Activated naive CD4-positive, alpha-beta T cell treated with anti-CD3 and anti-CD28 coated beads, Interleukin-2, amount 10 ng/mL, durations not matched to agents 7 days and 5 days (primary cell): ENCODE results near the gene N4BP2.
A peak's percentile ranks its signal among the peaks of the same experiment; 100 is the strongest.

Experiments
- CTCF ChIA-PET: fragments of 350-600 bp; sonication (Branson Sonifier 250); formaldehyde crosslinking; loops from one replicate; lab custom pipeline; 2021; ENCODE audit warnings: antibody characterized with exemption; lab: Charles Lee
- DNase-seq: peaks from one replicate; pipeline ENCODE4 v3.0.0-alpha.2; 2020
- H3K27ac Mint-ChIP-seq: one replicate; pipeline ENCODE4 v1.8.0; 2021; ENCODE audit warnings: mild to moderate bottlenecking, moderate library complexity, mixed read lengths
- H3K27me3 Mint-ChIP-seq: one replicate; pipeline ENCODE4 v1.8.0; 2021; ENCODE audit warnings: mild to moderate bottlenecking, mixed read lengths
- H3K36me3 Mint-ChIP-seq: one replicate; pipeline ENCODE4 v1.8.0; 2021; ENCODE audit warnings: mixed read lengths
- H3K4me1 Mint-ChIP-seq: one replicate; pipeline ENCODE4 v1.8.0; 2021; ENCODE audit warnings: mixed read lengths
- H3K4me3 Mint-ChIP-seq: one replicate; pipeline ENCODE4 v1.8.0; 2021; ENCODE audit warnings: mild to moderate bottlenecking, moderate library complexity, mixed read lengths
- H3K9me3 Mint-ChIP-seq: one replicate; pipeline ENCODE4 v1.8.0; 2021; ENCODE audit warnings: mixed read lengths

The N4BP2 gene

DNA sequence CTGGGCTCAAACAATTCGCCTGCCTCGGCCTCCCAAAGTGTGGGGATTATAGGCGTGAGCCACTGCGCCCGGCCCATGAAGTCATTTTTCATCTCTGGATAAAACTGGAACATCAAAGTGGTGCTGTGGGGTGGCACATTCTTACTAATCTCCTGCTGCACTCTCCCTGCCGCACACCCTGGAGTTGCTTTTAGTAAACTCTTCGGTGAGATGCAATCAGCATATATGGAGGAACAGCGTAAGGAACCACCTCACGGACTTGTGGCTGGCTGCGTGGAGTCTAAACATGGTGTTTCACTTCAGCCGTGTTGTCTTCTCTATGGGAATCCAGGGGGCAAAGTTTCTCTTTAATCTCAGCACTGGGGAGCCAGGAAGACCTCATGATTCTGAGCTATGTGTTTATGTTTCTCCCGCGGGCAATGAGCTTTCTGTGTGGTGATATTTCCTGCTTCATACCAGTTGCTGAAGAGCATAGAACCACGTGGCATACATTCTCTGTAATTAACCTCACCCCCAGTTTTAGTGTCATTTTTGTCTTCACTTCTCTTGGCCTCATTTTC lies 138.0 kb downstream of the N4BP2 start:
- peak; percentile 69 for DNase-seq
- Mint-ChIP-seq H3K27ac (peak overlapping the region; percentile 96), H3K4me1 (peaks cover 61% of the 10 kb centered on the region)

DNA sequence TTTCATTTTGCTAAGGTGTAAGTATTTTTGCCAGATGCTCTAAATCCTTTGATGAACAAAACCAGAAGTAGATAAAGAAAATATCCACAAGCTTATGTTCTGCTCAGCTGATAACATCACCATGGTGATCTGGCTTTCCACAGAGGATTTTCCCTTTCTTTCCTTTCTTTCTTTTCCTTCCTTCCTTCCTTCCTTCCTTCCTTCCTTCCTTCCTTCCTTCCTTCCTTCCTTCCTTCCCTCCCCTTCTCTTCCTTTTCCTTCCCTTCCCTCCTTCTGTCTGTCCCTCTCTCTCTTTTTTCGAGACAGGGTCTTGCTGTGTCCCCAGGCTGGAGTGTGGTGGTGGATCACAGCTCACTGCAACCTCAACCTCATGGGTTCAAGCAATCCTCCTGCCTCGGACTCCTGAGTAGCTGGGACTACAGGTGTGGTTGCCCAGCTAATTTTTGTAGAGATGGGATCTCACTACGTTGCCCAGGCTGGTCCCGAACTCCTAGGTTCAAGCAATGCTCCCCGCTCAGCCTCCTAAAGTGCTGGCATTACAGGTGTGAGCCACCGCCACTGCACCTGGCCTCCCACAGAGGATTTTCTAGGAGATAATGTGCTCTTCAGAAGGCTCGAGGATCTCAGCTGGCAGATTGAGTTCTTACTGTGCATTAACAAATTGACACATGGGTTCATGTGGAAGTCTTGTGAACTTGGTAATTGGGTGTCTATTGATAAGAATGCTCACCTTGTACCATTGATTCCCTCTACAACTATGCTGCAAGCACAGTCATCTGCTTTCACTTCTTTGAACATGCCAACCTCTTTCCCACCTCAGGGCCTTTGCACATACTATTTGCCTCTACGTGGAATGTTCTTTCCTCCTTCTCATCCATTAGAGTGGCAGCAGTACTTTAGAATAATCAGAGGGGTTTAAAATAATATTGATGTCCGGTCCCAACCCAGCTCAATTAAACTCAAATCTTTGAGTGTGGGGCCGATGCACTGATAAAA lies 138.8 kb downstream of the N4BP2 start:
- peaks cover 53% of the 10 kb centered on the region for H3K4me1 Mint-ChIP-seq
- H3K9me3 Mint-ChIP-seq, result no peaks in the 10 kb centered on the region
- H3K4me3 Mint-ChIP-seq, result peak overlapping the region; percentile 93
- H3K27me3 Mint-ChIP-seq, result peaks cover 4% of the 10 kb centered on the region
- no peak for DNase-seq
- CTCF ChIA-PET, result interaction anchor here (0.7 to 2.5 kb wide), 6 partner anchors 10 to 116 kb away, joined by 4 to 9 read pairs (median 4); no protein-coding TSS in a partner anchor
- H3K27ac Mint-ChIP-seq, result peak overlapping the region; percentile 96
- peaks cover 50% of the 10 kb centered on the region for H3K36me3 Mint-ChIP-seq

More for the DNA sequence above, 138.0 kb downstream of the N4BP2 start:
- Mint-ChIP-seq H3K27me3 (peaks cover 4% of the 10 kb centered on the region), H3K4me3 (peak overlapping the region; percentile 93), H3K36me3 (peaks cover 42% of the 10 kb centered on the region), H3K9me3 (no peaks in the 10 kb centered on the region)
- CTCF ChIA-PET, result interaction anchor here (0.7 to 2.5 kb wide), 6 partner anchors 10 to 117 kb away, joined by 4 to 9 read pairs (median 4); no protein-coding TSS in a partner anchor

DNA sequence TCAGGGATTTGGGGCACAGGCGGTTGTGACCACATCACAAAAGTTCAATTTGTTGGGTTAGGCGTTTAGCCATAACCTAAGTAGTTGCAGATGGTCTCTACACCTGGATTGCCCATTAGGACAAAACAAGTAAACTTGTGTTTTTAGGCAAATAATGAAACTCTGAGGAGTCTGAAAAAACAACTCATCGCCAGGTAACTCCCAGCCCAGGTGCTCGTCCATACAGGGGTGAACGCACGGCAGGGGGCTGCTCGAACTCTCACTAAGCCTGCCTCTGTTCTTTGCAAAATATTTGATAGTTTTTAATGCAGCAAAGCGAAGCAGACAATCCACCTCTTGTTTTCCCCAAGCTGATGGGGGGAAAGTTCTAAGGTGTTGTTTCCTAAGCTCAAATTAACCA lies 139.6 kb downstream of the N4BP2 start:
- CTCF ChIA-PET, result interaction anchor here (0.9 to 2.5 kb wide), 5 partner anchors 9 to 140 kb away, joined by 3 to 8 read pairs (median 4); partner anchors contain the start of gene N4BP2
- peak; percentile 47 for DNase-seq
- H3K4me3 Mint-ChIP-seq, result peak overlapping the region; percentile 93
- H3K36me3 Mint-ChIP-seq, result peaks cover 58% of the 10 kb centered on the region
- H3K27ac Mint-ChIP-seq, result peak overlapping the region; percentile 96
- H3K27me3 Mint-ChIP-seq, result peaks cover 4% of the 10 kb centered on the region
- peaks cover 50% of the 10 kb centered on the region for H3K4me1 Mint-ChIP-seq
- no peaks in the 10 kb centered on the region for H3K9me3 Mint-ChIP-seq

DNA sequence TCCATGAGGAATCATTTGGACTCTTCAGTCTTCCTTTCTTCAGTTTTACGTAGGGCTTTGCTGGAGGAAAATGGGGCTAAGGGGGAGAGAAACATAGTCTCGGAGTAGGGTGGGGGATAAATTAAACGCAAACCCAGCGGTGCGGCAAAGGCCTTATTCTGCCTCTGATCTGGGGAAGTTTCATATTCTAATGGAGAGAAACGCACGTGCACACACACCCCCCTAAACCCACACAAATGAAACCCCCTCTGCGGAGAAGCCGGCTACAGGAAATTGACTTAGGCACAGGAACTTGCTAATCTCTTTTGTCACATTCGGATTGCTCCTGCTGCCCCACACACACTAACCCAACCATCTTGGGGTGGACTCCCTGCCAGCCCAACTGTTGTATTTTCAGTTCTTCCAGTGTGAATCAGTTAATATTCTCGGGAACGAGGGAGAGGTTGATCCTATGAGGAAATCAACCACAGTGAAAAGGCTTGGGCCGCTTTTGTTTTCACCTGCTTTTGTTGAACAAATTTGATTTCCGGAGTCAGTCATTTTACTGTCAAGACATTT lies 140.2 kb downstream of the N4BP2 start, which contains the start of gene RHOH:
Gene RHOH, plus strand, starts transcription at position 308 of the 558 bp plus-strand sequence. CDS start 46,356 bp downstream, outside the sequence.
- Mint-ChIP-seq H3K4me1 (peaks cover 46% of the 10 kb centered on the region), H3K27ac (peak within 1 kb of the TSS; percentile 96), H3K4me3 (peak within 1 kb of the TSS; percentile 93), H3K9me3 (no peaks in the 10 kb centered on the region), H3K27me3 (peaks cover 4% of the 10 kb centered on the region), H3K36me3 (peaks cover 63% of the 10 kb centered on the region)
- DNase-seq, result peak; percentile 85
- CTCF ChIA-PET, result interaction anchor here (0.6 to 1.7 kb wide), 8 partner anchors 8 to 141 kb away, joined by 3 to 5 read pairs (median 3); partner anchors contain the start of gene N4BP2

DNA sequence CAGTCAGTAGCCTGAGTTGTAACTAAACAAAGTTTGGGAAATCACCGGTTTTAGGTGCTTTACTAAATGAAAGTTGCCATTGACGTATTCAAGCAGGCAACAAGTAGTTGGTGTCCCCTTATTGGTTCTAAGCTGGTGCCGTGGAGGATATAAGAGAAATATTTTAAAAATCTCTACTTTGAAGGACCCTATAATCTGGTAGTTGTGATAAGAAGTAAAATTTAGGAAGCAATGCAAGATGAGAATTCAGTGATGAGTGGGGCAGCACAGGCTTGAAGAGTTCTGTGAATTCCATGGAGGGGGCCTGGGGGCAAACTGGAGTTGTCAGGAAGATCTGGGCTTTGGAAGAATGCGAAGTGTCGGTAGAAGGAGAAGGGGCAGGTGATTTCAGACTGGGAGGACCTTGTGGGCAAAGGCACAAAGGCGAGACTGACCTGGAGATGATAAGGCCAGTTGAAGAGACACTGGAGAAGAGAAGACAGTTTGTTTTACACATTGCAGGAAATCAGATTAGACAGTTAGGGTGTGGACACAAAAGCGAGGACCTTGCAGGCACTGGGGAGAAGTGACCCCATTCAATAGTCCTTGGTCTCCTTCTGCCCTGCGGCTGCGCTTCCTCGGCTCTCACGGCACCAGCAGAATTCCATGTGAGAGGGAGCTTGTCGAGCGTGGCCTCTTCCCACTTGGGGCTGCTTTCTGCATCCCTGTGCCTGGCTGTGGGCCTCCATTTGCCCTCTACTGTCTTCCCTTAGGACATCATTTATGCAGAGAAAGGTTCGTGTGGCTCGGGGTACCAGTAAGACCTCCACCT lies 141.4 kb downstream of the N4BP2 start:
- Mint-ChIP-seq H3K4me3 (peak overlapping the region; percentile 93), H3K36me3 (peaks cover 69% of the 10 kb centered on the region), H3K4me1 (peaks cover 39% of the 10 kb centered on the region), H3K27ac (peak overlapping the region; percentile 96), H3K27me3 (peaks cover 4% of the 10 kb centered on the region), H3K9me3 (no peaks in the 10 kb centered on the region)
- DNase-seq, result peak; percentile 41
- CTCF ChIA-PET, result interaction anchor here (0.9 to 1.7 kb wide), 5 partner anchors 7 to 142 kb away, joined by 3 to 5 read pairs (median 4); partner anchors contain the start of gene N4BP2

DNA sequence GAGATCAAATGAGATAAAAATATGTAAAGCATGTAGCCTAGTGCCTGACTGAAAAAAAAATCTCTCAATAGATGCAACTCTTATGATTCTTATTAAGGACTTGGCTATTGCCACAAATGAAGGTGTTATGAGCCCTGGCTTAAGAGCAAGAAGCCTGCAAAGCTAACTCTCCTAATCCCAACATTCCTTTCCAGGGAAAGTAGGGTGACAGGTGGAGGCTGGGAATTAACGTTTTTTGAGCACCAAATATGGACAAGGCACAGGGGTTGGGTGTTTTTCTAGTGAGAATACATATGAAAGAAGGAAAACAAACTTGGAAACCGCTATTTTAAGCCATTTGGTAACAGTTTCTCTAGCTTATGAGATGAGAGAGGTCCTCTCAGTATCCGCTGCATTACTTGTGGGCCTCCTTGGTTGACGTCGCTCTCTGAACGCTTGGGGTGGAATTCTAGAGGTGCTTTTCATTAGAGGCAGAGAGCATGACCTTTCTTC lies 142.6 kb downstream of the N4BP2 start:
- Mint-ChIP-seq H3K27me3 (no peaks in the 10 kb centered on the region), H3K9me3 (no peaks in the 10 kb centered on the region), H3K36me3 (peaks cover 74% of the 10 kb centered on the region), H3K4me3 (peak overlapping the region; percentile 93), H3K4me1 (peaks cover 40% of the 10 kb centered on the region), H3K27ac (peak overlapping the region; percentile 96)
- peak; percentile 47 for DNase-seq
- CTCF ChIA-PET, result interaction anchor here (1.2 to 2.0 kb wide), 3 partner anchors 28 to 113 kb away, joined by 4 to 12 read pairs (median 7); no protein-coding TSS in a partner anchor

DNA sequence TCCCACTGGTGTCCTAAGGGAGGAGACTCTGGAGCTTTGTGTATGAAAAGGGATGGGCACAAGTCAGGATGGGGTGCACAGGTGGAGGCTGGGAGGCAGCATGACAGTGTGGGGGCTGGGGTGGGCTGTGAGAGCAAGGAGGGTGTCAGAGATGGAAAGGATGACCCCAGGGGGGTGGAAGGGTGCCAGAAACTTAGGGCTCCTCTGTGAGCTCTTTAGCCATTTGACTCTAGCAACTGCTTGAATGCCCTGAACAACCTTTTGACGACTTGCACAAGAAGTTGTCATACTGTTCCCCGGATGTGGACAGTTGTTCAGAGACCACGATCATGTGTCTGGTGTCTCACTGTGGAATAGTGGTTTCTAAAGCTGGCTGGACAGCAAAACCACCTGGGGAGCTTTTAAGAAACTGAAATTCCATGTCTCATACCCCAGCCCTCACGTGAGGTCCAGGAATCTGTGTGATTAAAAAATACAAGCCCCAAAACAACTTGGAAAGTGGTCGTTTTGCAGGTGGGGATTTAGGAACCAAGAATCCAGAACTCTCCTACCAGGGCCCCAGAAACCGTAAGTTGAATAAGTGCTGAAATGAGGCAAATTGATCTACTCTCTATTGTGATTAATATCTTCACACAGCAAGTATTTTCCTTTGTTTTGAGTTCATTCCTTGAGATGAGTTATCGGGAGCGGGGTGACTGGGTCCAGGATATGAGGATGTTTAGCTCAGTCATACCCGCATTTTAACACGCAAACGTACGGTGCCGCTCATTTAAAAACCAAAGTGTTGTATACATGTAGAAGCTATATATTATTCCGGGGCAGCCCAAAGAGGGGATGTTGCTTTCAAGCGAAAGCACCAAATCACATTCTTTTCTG lies 143.6 kb downstream of the N4BP2 start:
- Mint-ChIP-seq H3K4me1 (peaks cover 41% of the 10 kb centered on the region), H3K27me3 (no peaks in the 10 kb centered on the region), H3K27ac (peak overlapping the region; percentile 96), H3K36me3 (peaks cover 78% of the 10 kb centered on the region), H3K4me3 (peak overlapping the region; percentile 93), H3K9me3 (no peaks in the 10 kb centered on the region)
- DNase-seq, result peak; percentile 80
- CTCF ChIA-PET, result interaction anchor here (0.7 to 2.0 kb wide), 10 partner anchors 8 to 125 kb away, joined by 3 to 12 read pairs (median 6); no protein-coding TSS in a partner anchor

DNA sequence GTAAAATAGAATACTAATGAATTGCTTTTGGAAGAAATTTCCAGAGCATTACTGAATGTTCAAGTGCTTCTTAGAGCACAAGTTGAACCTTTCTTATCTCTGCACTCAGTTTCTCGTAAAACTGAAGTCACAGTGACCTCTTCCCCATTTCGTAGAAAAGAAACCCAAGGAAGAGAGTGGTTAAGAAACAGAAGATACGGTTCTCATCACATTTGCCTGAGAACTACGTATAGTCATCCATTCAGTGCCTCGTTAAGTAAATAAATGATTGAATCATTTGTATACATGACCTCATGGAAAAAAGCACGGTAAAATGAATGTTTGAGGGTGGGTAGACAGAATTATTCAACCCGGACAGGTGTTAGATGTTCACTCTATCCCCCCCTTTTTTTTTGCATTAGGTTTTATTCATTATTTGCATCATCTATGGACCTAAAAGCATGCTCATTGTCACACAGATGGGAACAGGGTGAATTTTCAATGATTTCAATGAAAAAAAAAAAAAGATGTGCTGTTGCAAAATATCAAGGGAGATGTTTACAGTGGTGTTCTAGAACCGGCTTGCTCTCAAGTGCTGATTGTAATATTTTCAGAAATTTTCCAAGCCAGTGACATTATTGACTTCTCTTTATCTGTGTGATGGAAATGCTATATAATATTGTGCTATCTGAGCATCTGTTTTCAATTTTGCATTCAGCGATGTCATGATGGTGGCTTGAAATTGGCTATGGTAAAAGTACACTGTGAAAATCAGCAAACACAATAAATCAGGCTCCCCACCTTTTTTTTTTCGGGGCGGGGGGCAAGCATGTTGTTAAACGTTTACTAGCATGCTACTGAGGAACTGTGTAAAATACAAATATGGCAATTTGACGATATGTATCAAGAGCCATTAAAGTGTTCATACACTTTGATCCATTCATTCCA lies 144.5 kb downstream of the N4BP2 start:
- H3K27ac Mint-ChIP-seq, result peak overlapping the region; percentile 96

DNA sequence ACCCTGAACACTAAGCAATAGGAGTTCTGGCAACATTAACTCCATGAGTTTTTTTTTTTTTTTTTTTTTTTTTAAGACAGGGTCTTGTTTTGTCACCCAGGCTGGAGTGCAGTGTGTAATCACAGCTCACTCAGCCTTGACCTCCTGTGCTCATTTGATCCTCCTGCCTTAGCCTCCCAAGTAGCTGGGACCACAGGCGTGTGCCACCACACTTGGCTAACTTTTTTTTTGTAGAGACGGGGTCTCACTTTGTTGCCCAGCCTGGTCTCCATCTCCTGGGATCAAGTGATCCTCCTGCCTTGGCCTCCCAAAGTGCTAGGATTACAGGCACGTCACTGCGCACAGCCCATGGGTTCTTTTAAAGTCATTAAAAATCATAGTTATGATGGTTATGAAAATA lies 145.2 kb downstream of the N4BP2 start:
- H3K36me3 Mint-ChIP-seq, result peaks cover 83% of the 10 kb centered on the region
- DNase-seq, result no peak
- no peaks in the 10 kb centered on the region for H3K27me3 Mint-ChIP-seq
- peaks cover 41% of the 10 kb centered on the region for H3K4me1 Mint-ChIP-seq
- H3K4me3 Mint-ChIP-seq, result peak overlapping the region; percentile 93
- CTCF ChIA-PET, result no interaction called here
- peak overlapping the region; percentile 96 for H3K27ac Mint-ChIP-seq
- no peaks in the 10 kb centered on the region for H3K9me3 Mint-ChIP-seq

More for the DNA sequence above, 144.5 kb downstream of the N4BP2 start:
- Mint-ChIP-seq H3K36me3 (peaks cover 81% of the 10 kb centered on the region), H3K9me3 (no peaks in the 10 kb centered on the region), H3K4me3 (peak overlapping the region; percentile 93), H3K27me3 (no peaks in the 10 kb centered on the region), H3K4me1 (peaks cover 41% of the 10 kb centered on the region)
- DNase-seq, result no peak
- CTCF ChIA-PET, result interaction anchor here (1.0 to 2.0 kb wide), 4 partner anchors 7 to 124 kb away, joined by 3 to 12 read pairs (median 7); no protein-coding TSS in a partner anchor

DNA sequence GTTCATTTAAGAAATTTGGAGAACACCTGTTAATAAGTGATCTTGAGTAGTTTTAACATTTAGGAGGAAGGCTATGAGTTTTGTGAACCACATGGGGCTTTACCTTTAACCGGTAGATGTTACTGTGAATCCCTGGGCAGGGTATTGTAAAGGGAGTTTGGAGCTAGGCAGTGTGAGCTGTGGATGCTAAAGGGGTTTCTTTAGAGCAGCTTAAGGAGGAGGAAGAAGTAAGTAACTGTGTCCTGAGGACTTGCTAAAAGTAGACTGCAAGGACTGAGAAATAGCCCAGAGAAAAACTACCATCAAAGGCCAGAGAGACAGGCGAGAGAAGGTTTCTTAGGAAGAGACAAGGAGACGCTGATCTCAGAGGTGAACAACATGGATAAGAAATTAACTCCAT lies 145.8 kb downstream of the N4BP2 start:
- H3K27me3 Mint-ChIP-seq, result no peaks in the 10 kb centered on the region
- no peaks in the 10 kb centered on the region for H3K9me3 Mint-ChIP-seq
- CTCF ChIA-PET, result interaction anchor here (0.9 to 2.6 kb wide), 2 partner anchors 9 to 114 kb away, joined by 5 to 7 read pairs; no protein-coding TSS in a partner anchor
- H3K36me3 Mint-ChIP-seq, result peaks cover 85% of the 10 kb centered on the region
- H3K4me1 Mint-ChIP-seq, result peaks cover 46% of the 10 kb centered on the region
- peak overlapping the region; percentile 96 for H3K27ac Mint-ChIP-seq
- peak overlapping the region; percentile 93 for H3K4me3 Mint-ChIP-seq
- no peak for DNase-seq
